ENCODE results near the gene PIM3. TPM values are rescaled to one million over a fixed set of nuclear protein-coding genes. Genes with fewer than 3 reads are reported as not detected.
A peak's percentile ranks its signal among the peaks of the same experiment; 100 is the strongest.

The PIM3 gene
- total and polyA plus RNA-seq, 2 of the 8 experiments (the other 6 are each of a cell fraction or from before 2014, with no cell fraction given), result 22.6 to 30.0 TPM

DNA sequence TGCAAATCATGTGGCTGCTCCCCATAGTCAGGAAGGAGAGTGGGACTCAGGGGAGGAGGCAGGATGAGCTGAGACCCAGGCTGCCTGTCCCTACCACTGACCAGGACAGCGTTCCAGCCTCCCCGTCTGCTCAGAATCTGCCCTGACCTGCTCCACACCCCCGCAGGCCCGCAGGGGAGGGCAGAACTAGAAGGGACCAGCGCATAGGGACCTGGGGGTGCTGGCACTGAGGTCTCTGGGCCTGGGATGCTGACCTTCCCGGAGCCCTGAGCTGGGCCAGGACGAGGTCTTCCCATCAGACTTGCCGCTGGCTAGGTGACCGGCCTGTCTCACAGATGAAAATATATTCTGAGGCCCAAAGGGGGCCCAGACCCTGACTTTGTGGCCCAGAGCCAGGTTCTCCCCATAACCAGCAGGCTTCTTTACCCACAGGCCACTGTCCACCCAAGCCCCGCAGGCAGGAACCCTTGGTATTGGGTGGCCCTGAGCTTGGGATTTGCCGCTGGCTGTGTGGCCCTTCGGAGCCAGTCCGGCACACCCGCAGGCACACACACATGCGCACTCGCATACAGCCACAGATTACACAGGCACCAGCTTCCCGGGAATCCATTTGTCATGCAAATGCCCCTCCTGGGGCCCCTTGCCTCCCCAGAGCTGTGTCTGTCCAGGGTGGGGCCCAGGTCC lies 13.8 kb upstream of the PIM3 start:
- Histone ChIP-seq H3K18ac (ENCODE audit: extremely low read depth, low read length) (peak overlapping the region; percentile 13; the same call in 1 of the 2 replicates), H2AK5ac (ENCODE audit: low read depth, low read length) (no peak overlapping the region), H3K23ac (ENCODE audit: insufficient read length) (no peak overlapping the region), H3K9me3 (ENCODE audit: insufficient read depth in 2 of 2, low read depth in 1 of 2, low read length in 1 of 2) (no peaks in the 10 kb centered on the region), H3K36me3 (ENCODE audit: control insufficient read depth in 2 of 4, insufficient read depth in 4 of 4, low read length in 3 of 4) (no peaks in the 10 kb centered on the region), H3K27ac (ENCODE audit: low read depth, low read length) (no peak overlapping the region), H3K4ac (replicated peaks; ENCODE audit: insufficient read length, low read depth, low read length) (no peak overlapping the region), H3K27me3 (replicated peaks in 1 of 4; ENCODE audit: control insufficient read depth in 3 of 4, extremely low read depth in 1 of 4, insufficient read depth in 3 of 4, low read length in 3 of 4) (no peaks in the 10 kb centered on the region; a peak in 1 of 7 replicates), H3K23me2 (ENCODE audit: low read depth, low read length) (peaks cover 3% of the 10 kb centered on the region; the same call in 1 of the 2 replicates), H2BK120ac (replicated peaks; ENCODE audit: low read depth, low read length) (peak overlapping the region; percentile 64), H3K56ac (replicated peaks; ENCODE audit: insufficient read length, low read depth, low read length) (no peak overlapping the region), H3K4me1 (replicated peaks in 1 of 4; ENCODE audit: control insufficient read depth in 3 of 4, insufficient read depth in 4 of 4, low read length in 3 of 4) (peaks cover 0 to 29% (median 12%) of the 10 kb centered on the region in 4 experiments; a peak in 5 of 7 replicates), H4K5ac (ENCODE audit: insufficient read length, low read depth, low read length) (no peak overlapping the region), H2BK20ac (ENCODE audit: low read length) (0 out of 2 replicates have a peak overlapping the region, but pooled peaks have one; percentile 3), H3K79me2 (ENCODE audit: control insufficient read depth in 1 of 2, insufficient read depth in 2 of 2, low read length in 2 of 2) (no peaks in the 10 kb centered on the region), H2BK12ac (ENCODE audit: low read depth, low read length) (0 out of 2 replicates have a peak overlapping the region, but pooled peaks have one; percentile 68), H3K4me3 (ENCODE audit: extremely low read depth in 1 of 4, insufficient read depth in 2 of 4, low read depth in 3 of 4, low read length in 4 of 4) (no peak overlapping the region), H2AFZ (ENCODE audit: low read length) (no peak overlapping the region), H4K91ac (replicated peaks; ENCODE audit: insufficient read length, low read length) (peak overlapping the region; percentile 93), H3K14ac (ENCODE audit: insufficient read length) (no peak overlapping the region), H4K8ac (ENCODE audit: extremely low read depth, insufficient read depth, low read length) (peak overlapping the region; percentile 35; the same call in 1 of the 2 replicates), H3K79me1 (ENCODE audit: low read depth, low read length) (no peaks in the 10 kb centered on the region), H3K4me2 (ENCODE audit: insufficient read depth in 1 of 2, low read depth in 2 of 2, low read length in 2 of 2) (no peak overlapping the region), H2BK15ac (ENCODE audit: low read length) (no peak overlapping the region), H4K20me1 (replicated peaks in 1 of 2; ENCODE audit: control insufficient read depth in 1 of 2, insufficient read depth in 2 of 2, low read length in 2 of 2) (no peaks in the 10 kb centered on the region), H3K9ac (replicated peaks in 1 of 4; ENCODE audit: extremely low read depth in 1 of 4, low read depth in 3 of 4, low read length in 3 of 4) (no peak overlapping the region), H2BK5ac (ENCODE audit: low read depth, low read length) (no peak overlapping the region; the same call in 1 of the 2 replicates)
- no peak for FAIRE-seq
- DNase-seq (ENCODE audit: low read depth in 1 of 2, low spot score in 2 of 2), result no peak
- WGBS, 2 experiments (ENCODE audit: extremely low coverage in 1 of 2, insufficient coverage in 1 of 2, insufficient read length in 1 of 2, insufficient replicate concordance in 2 of 2, low coverage in 1 of 2, low lambda C conversion rate in 2 of 2, missing lambda C conversion rate in 1 of 2), result 88% methylated on average over 17 of the region's 17 CpGs; no CpG with 5 or more reads in 1 of the 2 experiments
- no peak for TF ChIP-seq BCL11A (IDR thresholded peaks at IDR 0.05; ENCODE audit: low read depth in 2 of 2, low read length in 2 of 2)
- TF ChIP-seq PHF8 (conservative IDR thresholded peaks at IDR 0.05; ENCODE audit: low read depth, low read length), result no peak
- no peak for TF ChIP-seq TAF1 (IDR thresholded peaks at IDR 0.05; ENCODE audit: low read depth, low read length)
- POLR2A ChIA-PET (ENCODE audit: partially characterized antibody), result interaction anchor here (0.7 to 2.1 kb wide), 4 partner anchors 9 to 58 kb away, joined by 3 to 7 read pairs (median 4); partner anchors contain the start of gene PIM3
- CTCF ChIA-PET (ENCODE audit: partially characterized antibody), result interaction anchor here (0.6 to 2.4 kb wide), 10 partner anchors 9 to 112 kb away, joined by 3 to 9 read pairs (median 4); no protein-coding TSS in a partner anchor

Measured in H1 (cell line).